Endometrium (tissue), 2 donors: Measurements from ENCODE around the gene RNPEPL1.

Experiments
- FAIRE-seq: peaks from 2 replicates; lab custom pipeline; 2012; peaks lifted over from hg19 to GRCh38; lab: Jason Lieb, UNC
- donor health status: control.
- donor health status: control.

The RNPEPL1 gene

DNA sequence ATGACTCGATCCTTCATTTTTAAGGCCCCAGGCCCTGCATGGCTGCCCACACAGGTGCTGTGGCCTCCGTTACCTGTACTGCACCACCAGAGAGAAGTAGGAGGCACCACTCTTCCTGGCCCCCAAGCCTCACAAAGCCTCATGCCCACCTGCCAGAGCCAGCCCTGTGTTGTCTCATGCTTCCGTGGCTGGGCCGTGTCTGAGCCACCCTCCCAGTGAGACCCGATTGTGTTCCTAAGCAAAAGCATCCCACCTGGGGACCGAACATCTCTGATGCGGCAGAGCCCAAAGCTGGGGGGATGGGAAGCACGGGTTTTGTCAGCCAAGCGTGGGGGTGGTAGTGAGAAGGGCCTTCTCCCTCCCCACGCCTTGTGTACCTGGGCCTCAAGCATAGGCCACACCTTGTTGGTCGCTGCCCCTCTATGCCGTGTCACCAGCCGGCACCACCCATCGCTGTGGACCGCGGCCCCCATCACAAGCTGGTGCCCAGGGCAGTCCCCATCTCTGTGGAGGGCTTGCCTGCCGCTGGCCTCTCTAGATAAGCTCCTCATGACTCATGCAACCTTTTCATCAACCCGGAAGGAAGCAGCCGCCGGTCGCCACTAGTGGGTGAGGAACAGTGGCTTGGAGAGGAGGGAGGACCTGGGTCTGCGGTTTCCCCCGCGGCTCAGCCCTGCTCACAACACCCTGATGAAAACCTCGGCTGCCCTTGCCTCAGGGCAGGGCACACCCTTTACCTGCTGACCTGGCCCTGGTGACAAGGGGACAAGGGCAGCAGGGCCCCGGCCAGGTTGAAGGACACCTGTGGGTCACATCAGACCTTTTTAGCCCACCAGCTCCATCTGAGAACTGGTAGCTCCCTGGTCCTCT, 2.7 kb upstream of the RNPEPL1 start:
- no peak for FAIRE-seq

GRCh38 chr2:240566203-240567136, 1.8 kb upstream of the RNPEPL1 start:
- no peak for FAIRE-seq

GRCh38 chr2:240567137-240567871, 980 bp upstream of the RNPEPL1 start:
- FAIRE-seq: no peak

GRCh38 chr2:240568678-240569522, 616 bp downstream of the RNPEPL1 start:
- no peak for FAIRE-seq

DNA sequence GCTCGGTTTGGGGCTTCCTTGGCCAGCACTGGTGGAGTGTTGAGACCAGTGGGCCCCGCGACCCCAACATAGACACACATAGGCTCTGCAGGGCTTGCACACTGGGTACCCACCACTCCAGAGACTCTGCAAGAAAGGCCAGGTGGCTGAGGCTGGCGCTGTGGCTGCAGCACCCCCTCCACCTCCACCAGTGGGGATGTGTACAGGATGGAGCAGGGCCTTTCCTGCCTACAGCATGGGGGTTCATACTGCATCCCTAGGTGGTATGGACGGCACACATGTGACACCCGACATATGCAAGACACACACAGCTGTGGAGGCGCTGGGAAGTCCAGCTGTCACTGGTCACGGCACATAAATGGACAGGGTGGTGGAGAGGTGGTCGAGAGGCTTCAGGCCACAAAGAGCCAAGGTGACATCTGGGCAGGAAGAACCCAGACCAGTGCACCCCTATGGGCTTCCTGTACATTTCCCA, 1.3 kb downstream of the RNPEPL1 start:
- FAIRE-seq: no peak

- no peak for FAIRE-seq
These were observed 1.8 kb downstream of the RNPEPL1 start for GRCh38 chr2:240569998-240570530.

DNA sequence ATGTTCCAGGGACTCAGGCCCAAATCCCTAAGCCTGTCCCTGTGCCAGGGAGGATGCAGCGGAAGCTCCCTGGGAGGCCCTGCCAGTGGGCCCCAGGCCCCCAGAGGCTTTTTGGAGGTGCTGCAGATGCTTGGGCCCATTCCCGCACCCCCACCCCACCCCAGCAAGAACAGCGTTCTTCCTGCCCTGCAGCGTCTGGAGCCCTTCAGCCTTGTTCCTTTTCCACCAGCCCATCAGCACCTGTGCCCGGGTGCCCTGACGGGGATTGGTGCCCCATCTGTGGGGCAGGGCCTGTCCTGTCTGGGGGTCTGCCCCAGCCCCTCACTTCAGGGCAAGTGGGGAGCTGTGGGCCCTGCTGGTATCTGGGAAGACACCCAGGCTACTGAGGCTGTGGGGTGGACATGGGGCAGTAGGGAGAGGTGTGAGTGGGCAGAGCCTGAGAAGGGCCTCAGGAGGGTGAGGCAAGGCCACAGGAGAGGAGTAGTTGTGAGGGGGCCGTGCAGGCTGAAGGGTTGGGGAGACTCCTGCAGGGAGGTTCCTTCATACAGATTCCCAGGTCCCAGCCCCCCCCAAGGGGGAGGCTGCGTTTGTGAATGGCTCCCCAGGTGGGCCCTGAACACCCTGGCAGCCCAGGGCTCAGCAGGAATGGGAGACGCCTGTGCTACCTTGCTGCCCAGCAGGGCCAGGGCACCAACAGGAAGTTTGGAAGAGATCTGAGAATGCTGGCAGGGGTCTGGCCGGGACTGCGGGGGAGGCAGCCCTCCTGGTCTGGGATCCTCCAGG, 2.4 kb downstream of the RNPEPL1 start:
- no peak for FAIRE-seq

DNA sequence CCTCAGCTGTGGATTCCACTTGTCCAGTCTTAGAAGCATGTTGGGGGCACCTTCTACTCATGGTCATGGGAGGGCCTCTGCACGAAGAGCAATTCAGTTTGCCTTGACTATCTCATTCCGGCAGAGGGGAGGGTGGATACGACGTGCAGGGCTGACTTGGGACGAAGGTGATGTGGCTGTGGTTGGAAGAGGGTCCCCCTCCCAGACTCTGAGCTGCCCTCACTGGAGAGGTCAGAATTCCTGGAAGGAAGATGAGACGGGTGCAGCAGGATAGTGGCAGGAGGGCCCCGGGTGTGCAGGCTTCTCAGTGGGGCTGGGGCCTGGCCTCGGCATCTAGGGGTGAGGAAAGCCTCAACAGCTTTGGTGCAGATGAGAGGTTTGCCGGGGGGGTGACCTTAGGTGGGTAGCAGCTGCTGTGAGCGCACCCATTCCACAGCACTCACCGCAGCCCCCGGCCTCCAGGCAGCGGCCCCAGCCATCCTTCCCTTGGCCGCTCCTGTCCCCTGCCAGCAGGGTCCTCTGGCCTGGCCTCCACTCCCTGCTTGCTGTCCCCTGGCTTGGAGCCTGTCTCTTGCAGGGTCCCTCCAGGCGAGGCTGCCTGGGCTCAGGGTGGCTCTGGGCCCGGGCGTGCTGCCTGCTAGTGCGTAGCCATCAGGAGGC, 3.2 kb downstream of the RNPEPL1 start:
- FAIRE-seq: no peak

DNA sequence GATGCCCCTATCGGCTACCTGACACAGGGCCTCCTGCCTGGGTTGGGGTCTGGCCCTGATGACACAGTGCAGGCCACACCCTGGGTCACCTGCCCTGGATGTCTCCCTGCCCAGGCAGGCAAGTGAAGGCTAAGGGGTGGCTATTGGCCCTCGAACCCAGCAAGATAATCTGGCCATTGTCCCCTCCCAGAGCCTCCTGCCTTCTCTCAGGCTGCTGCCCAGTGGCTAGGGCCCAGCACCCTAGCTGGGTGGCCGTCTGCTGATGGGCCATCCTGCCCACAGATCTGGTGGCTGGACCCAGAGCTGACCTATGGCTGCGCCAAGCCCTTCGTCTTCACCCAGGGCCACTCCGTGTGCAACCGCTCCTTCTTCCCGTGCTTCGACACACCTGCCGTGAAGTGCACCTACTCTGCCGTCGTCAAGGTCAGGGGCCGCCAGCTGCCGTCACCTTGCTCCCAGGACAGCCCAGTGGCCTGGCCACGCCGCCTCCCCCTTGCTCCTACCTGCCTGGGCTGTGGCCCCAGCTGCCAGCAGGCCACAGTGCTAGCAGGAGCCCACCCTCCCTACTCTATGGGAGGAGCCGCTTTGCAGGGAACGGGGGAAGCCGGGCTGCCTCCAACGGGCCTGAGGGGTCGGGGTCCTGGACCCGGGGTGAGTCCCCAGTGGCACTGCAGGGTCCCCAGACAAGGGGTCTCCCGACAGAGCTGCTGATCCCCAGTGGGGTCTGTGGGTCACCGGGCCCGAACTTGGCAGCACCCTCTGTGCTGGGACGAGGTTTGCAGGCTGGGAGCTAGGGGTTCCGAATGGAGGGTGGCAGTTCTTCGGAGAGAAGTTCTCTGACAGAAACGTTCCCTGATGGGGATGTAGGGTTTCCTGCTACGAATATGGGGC, 4.1 kb downstream of the RNPEPL1 start:
- FAIRE-seq: no peak

- FAIRE-seq: no peak
These were observed 4.8 kb downstream of the RNPEPL1 start for GRCh38 chr2:240573071-240573515.

DNA sequence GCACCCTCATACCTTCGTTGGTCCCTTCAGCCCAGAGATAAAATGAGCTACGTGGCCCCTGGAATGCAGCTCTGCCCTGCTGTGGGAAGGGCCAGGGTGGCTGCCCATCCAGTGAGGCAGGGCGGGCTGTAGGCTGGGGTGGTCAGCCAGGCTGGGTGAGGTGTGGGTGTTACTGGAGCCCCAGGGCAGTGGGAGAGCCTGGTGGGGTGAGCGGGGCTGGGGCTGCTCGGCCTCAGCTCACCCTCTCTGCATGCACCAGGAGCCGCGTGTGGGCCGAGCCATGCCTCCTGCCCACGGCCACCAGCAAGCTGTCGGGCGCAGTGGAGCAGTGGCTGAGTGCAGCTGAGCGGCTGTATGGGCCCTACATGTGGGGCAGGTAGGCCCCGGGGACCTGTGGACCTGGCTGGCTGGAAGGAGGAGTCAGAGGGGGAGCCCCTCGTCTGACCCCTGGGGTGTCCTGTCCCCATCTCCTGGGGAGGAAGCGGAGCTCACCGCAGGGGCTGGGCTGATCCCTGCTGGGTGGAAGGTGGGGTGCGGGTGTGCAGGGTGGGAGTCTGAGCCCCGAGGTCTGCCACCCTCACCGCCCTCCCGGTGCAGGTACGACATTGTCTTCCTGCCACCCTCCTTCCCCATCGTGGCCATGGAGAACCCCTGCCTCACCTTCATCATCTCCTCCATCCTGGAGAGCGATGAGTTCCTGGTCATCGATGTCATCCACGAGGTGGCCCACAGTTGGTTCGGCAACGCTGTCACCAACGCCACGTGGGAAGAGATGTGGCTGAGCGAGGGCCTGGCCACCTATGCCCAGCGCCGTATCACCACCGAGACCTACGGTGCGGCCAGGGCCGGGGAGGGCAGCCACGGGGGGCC, 5.5 kb downstream of the RNPEPL1 start:
- FAIRE-seq: no peak

- no peak for FAIRE-seq
These were observed 6.3 kb downstream of the RNPEPL1 start for GRCh38 chr2:240574386-240575100.

DNA sequence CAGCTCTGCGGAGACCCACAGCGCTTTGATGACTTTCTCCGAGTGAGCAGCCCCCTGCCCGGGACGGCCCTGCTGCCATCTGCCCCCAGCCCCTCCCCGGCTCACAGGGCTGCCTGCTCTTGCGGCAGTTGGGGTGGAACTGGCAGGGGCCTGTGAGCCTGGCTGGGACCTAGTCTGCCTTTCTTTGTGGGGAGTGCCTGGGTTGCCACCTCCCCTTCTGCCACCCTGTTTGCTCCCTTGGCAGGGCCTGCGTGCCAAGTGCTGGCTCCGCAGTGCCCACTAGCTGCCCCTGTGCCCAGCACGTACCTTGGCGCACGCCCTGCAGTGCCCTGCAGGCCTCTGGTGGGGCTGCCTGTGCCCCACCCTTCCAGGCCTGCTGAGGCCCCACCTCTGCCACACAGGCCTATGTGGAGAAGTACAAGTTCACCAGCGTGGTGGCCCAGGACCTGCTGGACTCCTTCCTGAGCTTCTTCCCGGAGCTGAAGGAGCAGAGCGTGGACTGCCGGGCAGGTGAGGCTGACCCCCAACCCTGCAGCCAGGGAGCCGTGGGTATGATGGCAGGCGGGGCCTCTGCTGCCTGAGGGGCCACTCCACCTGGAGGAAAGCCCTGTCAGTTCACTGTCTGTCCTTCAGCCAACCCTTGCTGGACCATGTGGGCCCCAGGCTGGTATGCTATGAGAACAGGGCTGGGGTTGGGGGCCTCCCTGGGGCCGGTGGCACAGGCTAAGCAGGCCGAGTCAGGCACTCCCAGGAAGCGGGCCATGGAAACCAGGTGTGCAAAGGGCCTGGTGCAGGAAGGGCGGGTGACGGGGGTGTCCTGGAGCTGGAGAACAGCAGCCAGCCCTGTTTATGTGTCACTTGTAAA, 7.0 kb downstream of the RNPEPL1 start:
- no peak for FAIRE-seq

DNA sequence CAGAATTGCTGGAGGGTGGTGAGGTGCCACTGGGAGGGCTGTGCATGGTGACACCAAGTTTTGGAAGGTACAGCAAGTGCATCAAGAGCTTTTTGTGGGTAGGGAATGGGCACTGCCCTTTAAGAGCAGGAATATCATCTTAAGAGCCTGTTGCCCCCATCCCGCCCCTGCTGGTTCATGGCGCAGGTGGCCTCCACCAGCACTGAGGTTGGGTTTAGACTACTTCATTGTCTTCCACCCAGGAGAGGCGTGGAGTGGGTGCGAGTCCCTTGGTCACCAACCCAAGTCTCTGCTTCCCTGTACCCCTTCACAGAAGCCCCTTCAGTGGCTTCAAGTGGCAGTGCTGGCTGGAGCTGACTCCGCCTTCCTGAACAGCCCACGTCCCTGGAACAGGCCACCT, 7.8 kb downstream of the RNPEPL1 start:
- FAIRE-seq: no peak

DNA sequence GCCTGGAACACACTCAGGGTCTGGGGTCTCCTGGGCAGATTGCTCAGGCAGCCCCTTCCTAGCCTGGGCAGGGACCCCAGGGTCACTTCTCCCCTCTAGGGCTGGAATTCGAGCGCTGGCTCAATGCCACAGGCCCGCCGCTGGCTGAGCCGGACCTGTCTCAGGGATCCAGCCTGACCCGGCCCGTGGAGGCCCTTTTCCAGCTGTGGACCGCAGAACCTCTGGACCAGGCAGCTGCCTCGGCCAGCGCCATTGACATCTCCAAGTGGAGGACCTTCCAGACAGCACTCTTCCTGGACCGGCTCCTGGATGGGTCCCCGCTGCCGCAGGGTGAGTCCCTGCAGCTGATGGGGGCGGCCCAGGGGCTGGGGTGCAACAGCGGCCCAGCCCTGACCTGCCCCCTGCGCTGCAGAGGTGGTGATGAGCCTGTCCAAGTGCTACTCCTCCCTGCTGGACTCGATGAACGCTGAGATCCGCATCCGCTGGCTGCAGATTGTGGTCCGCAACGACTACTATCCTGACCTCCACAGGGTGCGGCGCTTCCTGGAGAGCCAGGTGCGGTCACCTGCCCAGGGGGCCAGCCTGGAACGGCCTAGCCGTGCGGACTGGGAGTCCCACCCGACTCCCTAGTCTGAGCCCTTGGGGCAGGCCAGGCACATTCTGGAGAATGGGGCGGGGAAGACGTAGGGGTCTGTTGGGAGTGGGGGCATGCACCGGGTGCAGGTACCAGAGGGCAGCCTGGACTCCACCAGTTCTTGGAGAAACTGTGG, 8.3 kb downstream of the RNPEPL1 start:
- FAIRE-seq: no peak
